ENCODE measurements around the gene ASPSCR1. TPM values are rescaled to one million over a fixed set of nuclear protein-coding genes. Genes with fewer than 3 reads are reported as not detected.

The ASPSCR1 gene
- total RNA-seq, 1 experiment from 2014 or later, result 54.9 TPM

GRCh38 chr17:81960130-81960958, 17.1 kb upstream of the ASPSCR1 start:
- Histone ChIP-seq H4K20me1 (ENCODE audit: insufficient read depth) (no peaks in the 10 kb centered on the region), H3K36me3 (ENCODE audit: low read depth) (no peaks in the 10 kb centered on the region), H3K4me3 (no peak overlapping the region; the same call in 1 of the 2 replicates), H3K4me1 (replicated peaks; ENCODE audit: insufficient read depth) (no peaks in the 10 kb centered on the region), H3K9me2 (ENCODE audit: insufficient read depth) (no peaks in the 10 kb centered on the region), H3K27me3 (ENCODE audit: insufficient read depth, low read depth) (no peaks in the 10 kb centered on the region), H3K79me2 (ENCODE audit: low read depth) (no peaks in the 10 kb centered on the region), H3K9me3 (ENCODE audit: insufficient read depth, low read depth) (no peaks in the 10 kb centered on the region), H3K27ac (no peak overlapping the region), H3K4me2 (peak overlapping the region; percentile 57; the same call in 1 of the 2 replicates), H3F3A (ENCODE audit: insufficient read depth, low read depth) (peaks cover 12% of the 10 kb centered on the region), H2AFZ (no peak overlapping the region)
- no TSS peak for BruUV-seq (replicated peaks)
- DNase-seq, result no peak
- POLR2A ChIA-PET (ENCODE audit: unreplicated experiment), result interaction anchor here (0.6 to 1.2 kb wide), 2 partner anchors 24 to 86 kb away, joined by 4 to 7 read pairs; partner anchors contain the start of gene PYCR1
- CTCF ChIA-PET, result interaction anchor here (0.5 to 2.0 kb wide), 11 partner anchors 21 to 457 kb away, joined by 3 to 18 read pairs (median 3); partner anchors contain the start of genes CENPX, DUS1L, LRRC45 and MAFG
- intact Hi-C loops (cut with micrococcal nuclease; ENCODE audit: unreplicated experiment), result no loop called here
- TF ChIP-seq EZH2 (IDR thresholded peaks at IDR 0.05; ENCODE audit: low read depth) (no peak), CTCF (conservative IDR thresholded peaks at IDR 0.05) (no peak)

- POLR2A ChIA-PET (ENCODE audit: unreplicated experiment), result interaction anchor here (0.6 kb wide), 1 partner anchor 87 kb away, joined by 7 read pairs; no protein-coding TSS in a partner anchor
- Histone ChIP-seq H3K4me2 (peak within 1 kb of the TSS; percentile 57; the same call in 1 of the 2 replicates), H3K4me1 (replicated peaks; ENCODE audit: insufficient read depth) (no peaks in the 10 kb centered on the region), H4K20me1 (ENCODE audit: insufficient read depth) (no peaks in the 10 kb centered on the region), H2AFZ (no peak within 1 kb of the TSS), H3K27ac (no peak within 1 kb of the TSS), H3F3A (ENCODE audit: insufficient read depth, low read depth) (peaks cover 16% of the 10 kb centered on the region), H3K4me3 (no peak within 1 kb of the TSS), H3K9me3 (ENCODE audit: insufficient read depth, low read depth) (no peaks in the 10 kb centered on the region), H3K36me3 (ENCODE audit: low read depth) (no peaks in the 10 kb centered on the region), H3K27me3 (ENCODE audit: insufficient read depth, low read depth) (no peaks in the 10 kb centered on the region), H3K79me2 (ENCODE audit: low read depth) (no peaks in the 10 kb centered on the region), H3K9me2 (ENCODE audit: insufficient read depth) (no peaks in the 10 kb centered on the region)
- intact Hi-C loops (cut with micrococcal nuclease; ENCODE audit: unreplicated experiment), result no loop called here
- BruUV-seq (replicated peaks), result no TSS peak
- TF ChIP-seq CTCF (conservative IDR thresholded peaks at IDR 0.05) (no peak), EZH2 (IDR thresholded peaks at IDR 0.05; ENCODE audit: low read depth) (no peak)
- no peak for DNase-seq
- CTCF ChIA-PET, result interaction anchor here (0.5 to 2.0 kb wide), 3 partner anchors 42 to 457 kb away, joined by 3 to 7 read pairs (median 5); no protein-coding TSS in a partner anchor
Measured at GRCh38 chr17:81961087-81961511, 16.3 kb upstream of the ASPSCR1 start, which contains the start of gene NOTUM. NOTUM (minus strand) TSS chr17:81961187; CDS start chr17:81960909, 278 bp downstream.

- Histone ChIP-seq H3K4me3 (no peak overlapping the region), H3K4me1 (replicated peaks; ENCODE audit: insufficient read depth) (no peaks in the 10 kb centered on the region), H3K79me2 (ENCODE audit: low read depth) (no peaks in the 10 kb centered on the region), H3K36me3 (ENCODE audit: low read depth) (no peaks in the 10 kb centered on the region), H3K27ac (no peak overlapping the region), H3K9me2 (ENCODE audit: insufficient read depth) (no peaks in the 10 kb centered on the region), H3K4me2 (no peak overlapping the region), H3F3A (ENCODE audit: insufficient read depth, low read depth) (peaks cover 16% of the 10 kb centered on the region), H3K9me3 (ENCODE audit: insufficient read depth, low read depth) (no peaks in the 10 kb centered on the region), H3K27me3 (ENCODE audit: insufficient read depth, low read depth) (no peaks in the 10 kb centered on the region), H4K20me1 (ENCODE audit: insufficient read depth) (no peaks in the 10 kb centered on the region), H2AFZ (no peak overlapping the region)
- intact Hi-C loops (cut with micrococcal nuclease; ENCODE audit: unreplicated experiment), result no loop called here
- TF ChIP-seq EZH2 (IDR thresholded peaks at IDR 0.05; ENCODE audit: low read depth), result no peak
- TF ChIP-seq CTCF (conservative IDR thresholded peaks at IDR 0.05), result no peak
- ChIA-PET POLR2A (ENCODE audit: unreplicated experiment) (no interaction called here), CTCF (interaction anchor here (0.8 kb wide), 1 partner anchor 57 kb away, joined by 4 read pairs; no protein-coding TSS in a partner anchor)
- no peak for DNase-seq
- BruUV-seq (replicated peaks), result no TSS peak
Measured at GRCh38 chr17:81961521-81962498, 15.6 kb upstream of the ASPSCR1 start.
